Measurements from ENCODE around the gene HSBP1L1.
A peak's percentile ranks its signal among the peaks of the same experiment; 100 is the strongest.

HSBP1L1 gene

DNA sequence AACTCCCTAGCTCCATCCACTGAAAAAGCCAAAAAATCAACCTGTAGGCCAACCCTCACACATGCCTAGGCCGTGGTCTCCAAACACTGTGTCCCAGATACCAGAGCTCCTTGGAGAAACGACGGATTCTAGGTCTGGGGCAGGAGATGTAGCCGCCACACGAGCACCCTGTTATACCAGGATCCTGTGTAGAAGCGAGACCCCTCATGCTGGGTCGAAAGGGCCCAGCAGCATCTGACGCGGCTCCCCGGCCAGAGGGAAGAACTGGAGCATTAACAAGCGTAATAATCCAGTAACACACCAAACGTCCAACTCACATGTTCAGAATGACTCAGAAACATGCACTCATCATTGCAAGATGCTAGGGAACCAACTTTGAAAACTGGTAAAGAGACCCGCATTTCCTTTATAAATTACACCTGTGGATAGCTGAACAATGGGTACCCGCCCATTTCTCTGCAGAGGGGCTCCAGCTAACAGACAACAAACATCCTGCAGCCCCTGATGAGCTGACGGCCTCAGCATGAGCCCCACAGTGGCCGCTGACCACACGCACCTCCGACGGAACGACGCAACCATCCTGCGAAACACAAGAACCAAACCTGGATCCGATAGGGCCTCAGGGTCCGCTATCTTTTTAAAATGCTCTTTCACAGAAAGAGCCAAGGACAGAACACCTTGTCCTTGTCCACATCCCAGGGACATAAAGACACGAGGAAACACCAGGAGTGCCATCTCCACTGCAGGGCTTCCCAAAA is 27.2 kb upstream of the HSBP1L1 start:
- H3K4me3 ChIP-seq (ENCODE audit: low read depth in 1 of 5, low read length in 5 of 5) = no peak overlapping the region
- peaks cover 8 to 78% (median 39%) of the 10 kb centered on the region in 5 donors for H3K4me1 ChIP-seq (ENCODE audit: control insufficient read depth in 5 of 5, insufficient read depth in 5 of 5, low read length in 5 of 5)
- peaks cover 3 to 17% (median 10%) of the 10 kb centered on the region in 5 donors for H3K9me3 ChIP-seq (ENCODE audit: control insufficient read depth in 5 of 5, low read length in 5 of 5)
- H3K9ac ChIP-seq (ENCODE audit: low read length in 5 of 5) = no peak overlapping the region
- H3K27me3 ChIP-seq (ENCODE audit: control insufficient read depth in 5 of 5, insufficient read depth in 4 of 5, low read length in 5 of 5) = no peaks in the 10 kb centered on the region
- peaks cover 8 to 58% (median 38%) of the 10 kb centered on the region in 5 donors for H3K36me3 ChIP-seq (ENCODE audit: control insufficient read depth in 5 of 5, insufficient read depth in 5 of 5, low read length in 5 of 5)
- no peak overlapping the region for H3K27ac ChIP-seq (ENCODE audit: low read depth, low read length)

GRCh38 chr18:79938196-79938595 is 26.2 kb upstream of the HSBP1L1 start:
- Histone ChIP-seq H3K9me3 (ENCODE audit: control insufficient read depth in 5 of 5, low read length in 5 of 5) (peaks cover 0 to 12% (median 3%) of the 10 kb centered on the region in 5 donors), H3K4me1 (ENCODE audit: control insufficient read depth in 5 of 5, insufficient read depth in 5 of 5, low read length in 5 of 5) (peaks cover 8 to 87% (median 47%) of the 10 kb centered on the region in 5 donors), H3K36me3 (ENCODE audit: control insufficient read depth in 5 of 5, insufficient read depth in 5 of 5, low read length in 5 of 5) (peaks cover 2 to 67% (median 47%) of the 10 kb centered on the region in 5 donors)

DNA sequence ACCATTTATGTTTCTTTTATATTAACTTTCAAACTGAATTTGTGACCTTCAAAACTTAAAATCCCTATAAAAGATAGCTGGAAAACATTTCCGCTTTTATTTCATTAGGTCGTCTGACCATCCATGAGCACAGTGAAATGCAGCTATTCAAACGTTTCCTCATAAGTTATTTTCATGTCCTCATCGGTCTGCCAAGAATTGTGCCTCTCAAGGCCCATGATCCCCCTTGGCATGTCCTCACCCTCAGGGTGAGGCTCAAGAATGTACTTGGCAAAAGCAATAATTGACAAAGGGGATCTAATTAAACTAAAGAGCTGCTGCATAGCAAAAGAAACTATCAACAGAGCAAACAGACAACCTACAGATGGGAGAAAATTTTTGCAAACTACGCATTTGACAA is 25.3 kb upstream of the HSBP1L1 start:
- Histone ChIP-seq H3K27ac (ENCODE audit: low read depth, low read length) (no peak overlapping the region), H3K9me3 (ENCODE audit: control insufficient read depth in 5 of 5, low read length in 5 of 5) (peaks cover 0 to 8% (median 0%) of the 10 kb centered on the region in 5 donors), H3K4me1 (ENCODE audit: control insufficient read depth in 5 of 5, insufficient read depth in 5 of 5, low read length in 5 of 5) (peaks cover 8 to 91% (median 50%) of the 10 kb centered on the region in 5 donors), H3K9ac (ENCODE audit: low read length in 5 of 5) (no peak overlapping the region), H3K27me3 (ENCODE audit: control insufficient read depth in 5 of 5, insufficient read depth in 4 of 5, low read length in 5 of 5) (no peaks in the 10 kb centered on the region), H3K4me3 (ENCODE audit: low read depth in 1 of 5, low read length in 5 of 5) (no peak overlapping the region), H3K36me3 (ENCODE audit: control insufficient read depth in 5 of 5, insufficient read depth in 5 of 5, low read length in 5 of 5) (peaks cover 0 to 66% (median 46%) of the 10 kb centered on the region in 5 donors)

More at GRCh38 chr18:79938196-79938595, 26.2 kb upstream of the HSBP1L1 start:
- H3K9ac ChIP-seq (ENCODE audit: low read length in 5 of 5) = no peak overlapping the region
- H3K27ac ChIP-seq (ENCODE audit: low read depth, low read length) = no peak overlapping the region
- H3K4me3 ChIP-seq (ENCODE audit: low read depth in 1 of 5, low read length in 5 of 5) = no peak overlapping the region
- H3K27me3 ChIP-seq (ENCODE audit: control insufficient read depth in 5 of 5, insufficient read depth in 4 of 5, low read length in 5 of 5) = no peaks in the 10 kb centered on the region

DNA sequence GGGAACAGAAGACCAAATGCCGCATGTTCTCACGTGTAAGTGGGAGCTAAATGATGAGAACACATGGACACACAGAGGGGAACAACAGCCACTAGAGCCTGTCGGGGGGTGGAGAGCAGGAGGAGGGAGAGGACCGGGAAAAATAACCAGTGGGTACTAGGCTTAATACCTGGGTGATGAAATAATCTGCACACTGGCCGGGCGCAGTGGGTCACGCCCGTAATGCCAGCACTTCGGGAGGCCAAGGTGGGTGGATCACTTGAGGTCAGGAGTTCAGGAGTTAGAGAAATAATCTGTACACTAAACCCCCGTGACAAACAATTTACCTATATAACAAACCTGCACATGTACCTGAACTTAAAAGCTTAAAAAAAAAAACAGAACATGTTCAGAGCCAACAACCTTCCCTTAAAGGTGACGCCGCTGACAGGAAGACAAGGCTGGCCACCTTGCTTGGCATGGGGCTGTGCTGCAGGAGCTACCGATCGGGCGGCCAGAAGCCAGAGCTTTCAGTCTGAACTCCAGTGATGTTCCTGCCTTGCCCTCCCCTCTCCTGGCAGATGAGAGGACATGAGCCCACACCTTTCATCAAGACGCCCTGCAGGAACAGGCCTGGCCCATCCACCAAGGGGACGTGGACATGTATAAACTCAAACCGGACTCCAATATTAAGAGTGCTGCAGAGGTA is 24.2 kb upstream of the HSBP1L1 start:
- Histone ChIP-seq H3K36me3 (ENCODE audit: control insufficient read depth in 5 of 5, insufficient read depth in 5 of 5, low read length in 5 of 5) (peaks cover 0 to 61% (median 43%) of the 10 kb centered on the region in 5 donors), H3K4me3 (ENCODE audit: low read depth in 1 of 5, low read length in 5 of 5) (no peak overlapping the region), H3K9me3 (ENCODE audit: control insufficient read depth in 5 of 5, low read length in 5 of 5) (peaks cover 0 to 5% (median 0%) of the 10 kb centered on the region in 5 donors), H3K9ac (ENCODE audit: low read length in 5 of 5) (no peak overlapping the region), H3K4me1 (ENCODE audit: control insufficient read depth in 5 of 5, insufficient read depth in 5 of 5, low read length in 5 of 5) (peaks cover 6 to 91% (median 51%) of the 10 kb centered on the region in 5 donors), H3K27ac (ENCODE audit: low read depth, low read length) (no peak overlapping the region), H3K27me3 (ENCODE audit: control insufficient read depth in 5 of 5, insufficient read depth in 4 of 5, low read length in 5 of 5) (no peaks in the 10 kb centered on the region)

GRCh38 chr18:79940814-79941472 is 23.5 kb upstream of the HSBP1L1 start:
- peaks cover 0 to 57% (median 37%) of the 10 kb centered on the region in 5 donors for H3K36me3 ChIP-seq (ENCODE audit: control insufficient read depth in 5 of 5, insufficient read depth in 5 of 5, low read length in 5 of 5)
- no peak overlapping the region for H3K9ac ChIP-seq (ENCODE audit: low read length in 5 of 5)
- H3K27ac ChIP-seq (ENCODE audit: low read depth, low read length) = no peak overlapping the region
- H3K27me3 ChIP-seq (ENCODE audit: control insufficient read depth in 5 of 5, insufficient read depth in 4 of 5, low read length in 5 of 5) = no peaks in the 10 kb centered on the region
- no peaks in the 10 kb centered on the region for H3K9me3 ChIP-seq (ENCODE audit: control insufficient read depth in 5 of 5, low read length in 5 of 5)
- peaks cover 7 to 91% (median 55%) of the 10 kb centered on the region in 5 donors for H3K4me1 ChIP-seq (ENCODE audit: control insufficient read depth in 5 of 5, insufficient read depth in 5 of 5, low read length in 5 of 5)
- H3K4me3 ChIP-seq (ENCODE audit: low read depth in 1 of 5, low read length in 5 of 5) = no peak overlapping the region

GRCh38 chr18:79941473-79942119 is 22.8 kb upstream of the HSBP1L1 start:
- Histone ChIP-seq H3K27me3 (ENCODE audit: control insufficient read depth in 5 of 5, insufficient read depth in 4 of 5, low read length in 5 of 5) (no peaks in the 10 kb centered on the region), H3K9ac (ENCODE audit: low read length in 5 of 5) (no peak overlapping the region), H3K4me1 (ENCODE audit: control insufficient read depth in 5 of 5, insufficient read depth in 5 of 5, low read length in 5 of 5) (peaks cover 7 to 89% (median 55%) of the 10 kb centered on the region in 5 donors), H3K4me3 (ENCODE audit: low read depth in 1 of 5, low read length in 5 of 5) (no peak overlapping the region), H3K36me3 (ENCODE audit: control insufficient read depth in 5 of 5, insufficient read depth in 5 of 5, low read length in 5 of 5) (peaks cover 0 to 55% (median 37%) of the 10 kb centered on the region in 5 donors), H3K27ac (ENCODE audit: low read depth, low read length) (no peak overlapping the region), H3K9me3 (ENCODE audit: control insufficient read depth in 5 of 5, low read length in 5 of 5) (no peaks in the 10 kb centered on the region)

GRCh38 chr18:79942211-79942610 is 22.2 kb upstream of the HSBP1L1 start:
- Histone ChIP-seq H3K27ac (ENCODE audit: low read depth, low read length) (no peak overlapping the region), H3K4me1 (ENCODE audit: control insufficient read depth in 5 of 5, insufficient read depth in 5 of 5, low read length in 5 of 5) (peaks cover 7 to 88% (median 61%) of the 10 kb centered on the region in 5 donors)

GRCh38 chr18:79942786-79943607 is 21.4 kb upstream of the HSBP1L1 start:
- Histone ChIP-seq H3K4me1 (ENCODE audit: control insufficient read depth in 5 of 5, insufficient read depth in 5 of 5, low read length in 5 of 5) (peaks cover 8 to 89% (median 68%) of the 10 kb centered on the region in 5 donors), H3K9me3 (ENCODE audit: control insufficient read depth in 5 of 5, low read length in 5 of 5) (no peaks in the 10 kb centered on the region), H3K36me3 (ENCODE audit: control insufficient read depth in 5 of 5, insufficient read depth in 5 of 5, low read length in 5 of 5) (peaks cover 0 to 48% (median 35%) of the 10 kb centered on the region in 5 donors), H3K27ac (ENCODE audit: low read depth, low read length) (no peak overlapping the region), H3K9ac (ENCODE audit: low read length in 5 of 5) (no peak overlapping the region), H3K27me3 (ENCODE audit: control insufficient read depth in 5 of 5, insufficient read depth in 4 of 5, low read length in 5 of 5) (no peaks in the 10 kb centered on the region), H3K4me3 (ENCODE audit: low read depth in 1 of 5, low read length in 5 of 5) (no peak overlapping the region)

More at GRCh38 chr18:79942211-79942610, 22.2 kb upstream of the HSBP1L1 start:
- no peaks in the 10 kb centered on the region for H3K9me3 ChIP-seq (ENCODE audit: control insufficient read depth in 5 of 5, low read length in 5 of 5)
- peaks cover 0 to 53% (median 35%) of the 10 kb centered on the region in 5 donors for H3K36me3 ChIP-seq (ENCODE audit: control insufficient read depth in 5 of 5, insufficient read depth in 5 of 5, low read length in 5 of 5)
- H3K27me3 ChIP-seq (ENCODE audit: control insufficient read depth in 5 of 5, insufficient read depth in 4 of 5, low read length in 5 of 5) = no peaks in the 10 kb centered on the region
- peak overlapping the region in 1 of 5 donors; percentile 52 for H3K9ac ChIP-seq (ENCODE audit: low read length in 5 of 5)
- H3K4me3 ChIP-seq (ENCODE audit: low read depth in 1 of 5, low read length in 5 of 5) = no peak overlapping the region

DNA sequence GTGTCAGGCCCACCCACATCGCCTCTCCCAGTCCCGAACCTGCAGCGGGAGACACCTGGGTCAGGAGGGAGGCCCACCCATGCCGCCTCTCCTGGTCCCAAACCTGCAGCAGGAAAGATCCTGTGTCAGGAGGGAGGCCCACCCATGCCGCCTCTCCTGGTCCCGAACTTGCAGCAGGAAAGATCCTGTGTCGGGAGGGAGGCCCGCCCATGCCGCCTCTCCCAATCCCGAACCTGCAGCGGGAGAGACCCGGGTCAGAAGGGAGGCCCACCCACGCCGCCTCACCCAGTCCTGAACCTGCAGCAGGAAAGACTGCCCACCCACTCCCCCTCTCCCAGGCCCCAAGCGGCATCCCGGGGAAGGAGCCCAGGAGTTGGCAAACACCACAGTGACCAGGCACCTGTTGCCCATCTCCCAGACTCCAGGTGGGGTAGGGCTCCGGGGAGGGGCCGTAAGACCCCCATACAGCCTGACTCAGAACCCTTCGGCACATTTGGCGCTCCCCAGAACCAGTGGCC is 20.8 kb upstream of the HSBP1L1 start:
- peaks cover 11 to 89% (median 70%) of the 10 kb centered on the region in 5 donors for H3K4me1 ChIP-seq (ENCODE audit: control insufficient read depth in 5 of 5, insufficient read depth in 5 of 5, low read length in 5 of 5)
- H3K9ac ChIP-seq (ENCODE audit: low read length in 5 of 5) = peak overlapping the region in 1 of 5 donors; percentile 17
- no peaks in the 10 kb centered on the region for H3K9me3 ChIP-seq (ENCODE audit: control insufficient read depth in 5 of 5, low read length in 5 of 5)
- no peaks in the 10 kb centered on the region for H3K27me3 ChIP-seq (ENCODE audit: control insufficient read depth in 5 of 5, insufficient read depth in 4 of 5, low read length in 5 of 5)
- H3K27ac ChIP-seq (ENCODE audit: low read depth, low read length) = no peak overlapping the region
- H3K4me3 ChIP-seq (ENCODE audit: low read depth in 1 of 5, low read length in 5 of 5) = no peak overlapping the region
- peaks cover 0 to 46% (median 35%) of the 10 kb centered on the region in 5 donors for H3K36me3 ChIP-seq (ENCODE audit: control insufficient read depth in 5 of 5, insufficient read depth in 5 of 5, low read length in 5 of 5)

All from subcutaneous abdominal adipose tissue (tissue), 5 donors.